ENCODE results near the gene MCF2L. TPM values are rescaled to one million over a fixed set of nuclear protein-coding genes. Genes with fewer than 3 reads are reported as not detected.

MCF2L gene
- total RNA-seq, 1 donor from 2014 or later: 69.7 TPM

GRCh38 chr13:112997188-112998130, 28.4 kb downstream of the MCF2L start:
- no peak for DNase-seq
- Histone ChIP-seq H3K36me3 (no peaks in the 10 kb centered on the region), H3K27ac (no peak overlapping the region), H3K27me3 (peaks cover 5% of the 10 kb centered on the region), H3K4me1 (peaks cover 20% of the 10 kb centered on the region), H3K4me3 (no peak overlapping the region), H3K9me3 (no peaks in the 10 kb centered on the region)
- intact Hi-C loops (cut with DNase I): no loop called here
- ATAC-seq: no peak
- TF ChIP-seq CTCF (IDR thresholded peaks at IDR 0.05): no peak

GRCh38 chr13:112998521-112999280, 29.7 kb downstream of the MCF2L start:
- H3K36me3 ChIP-seq: no peaks in the 10 kb centered on the region
- H3K27me3 ChIP-seq: peaks cover 5% of the 10 kb centered on the region
- no peaks in the 10 kb centered on the region for H3K9me3 ChIP-seq
- intact Hi-C loops (cut with DNase I): no loop called here
- no peak for ATAC-seq
- H3K4me3 ChIP-seq: no peak overlapping the region
- no peak overlapping the region for H3K27ac ChIP-seq
- H3K4me1 ChIP-seq: peaks cover 20% of the 10 kb centered on the region
- DNase-seq: no peak
- TF ChIP-seq CTCF (IDR thresholded peaks at IDR 0.05): no peak

- no peak for TF ChIP-seq CTCF (IDR thresholded peaks at IDR 0.05)
- DNase-seq: no peak
- Histone ChIP-seq H3K27me3 (peaks cover 5% of the 10 kb centered on the region), H3K9me3 (no peaks in the 10 kb centered on the region), H3K27ac (no peak overlapping the region), H3K4me1 (peaks cover 20% of the 10 kb centered on the region), H3K36me3 (no peaks in the 10 kb centered on the region), H3K4me3 (no peak overlapping the region)
- ATAC-seq: no peak
- intact Hi-C loops (cut with DNase I): no loop called here
Observed at GRCh38 chr13:112999414-113000177, 30.6 kb downstream of the MCF2L start.

GRCh38 chr13:113000575-113000974, 31.6 kb downstream of the MCF2L start:
- H3K27ac ChIP-seq: no peak overlapping the region
- peaks cover 20% of the 10 kb centered on the region for H3K4me1 ChIP-seq
- H3K27me3 ChIP-seq: peaks cover 5% of the 10 kb centered on the region
- ATAC-seq (no peak), DNase-seq (no peak)
- no peaks in the 10 kb centered on the region for H3K36me3 ChIP-seq
- no peak overlapping the region for H3K4me3 ChIP-seq
- intact Hi-C loops (cut with DNase I): no loop called here
- TF ChIP-seq CTCF (IDR thresholded peaks at IDR 0.05): no peak
- no peaks in the 10 kb centered on the region for H3K9me3 ChIP-seq
